NCI-H146 (cell line): ENCODE data around the gene ACVR2B.

Experiments used
- DNase-seq: peaks from one replicate; lab custom pipeline; 2025; lab: John Stamatoyannopoulos, UW

Gene ACVR2B

DNA sequence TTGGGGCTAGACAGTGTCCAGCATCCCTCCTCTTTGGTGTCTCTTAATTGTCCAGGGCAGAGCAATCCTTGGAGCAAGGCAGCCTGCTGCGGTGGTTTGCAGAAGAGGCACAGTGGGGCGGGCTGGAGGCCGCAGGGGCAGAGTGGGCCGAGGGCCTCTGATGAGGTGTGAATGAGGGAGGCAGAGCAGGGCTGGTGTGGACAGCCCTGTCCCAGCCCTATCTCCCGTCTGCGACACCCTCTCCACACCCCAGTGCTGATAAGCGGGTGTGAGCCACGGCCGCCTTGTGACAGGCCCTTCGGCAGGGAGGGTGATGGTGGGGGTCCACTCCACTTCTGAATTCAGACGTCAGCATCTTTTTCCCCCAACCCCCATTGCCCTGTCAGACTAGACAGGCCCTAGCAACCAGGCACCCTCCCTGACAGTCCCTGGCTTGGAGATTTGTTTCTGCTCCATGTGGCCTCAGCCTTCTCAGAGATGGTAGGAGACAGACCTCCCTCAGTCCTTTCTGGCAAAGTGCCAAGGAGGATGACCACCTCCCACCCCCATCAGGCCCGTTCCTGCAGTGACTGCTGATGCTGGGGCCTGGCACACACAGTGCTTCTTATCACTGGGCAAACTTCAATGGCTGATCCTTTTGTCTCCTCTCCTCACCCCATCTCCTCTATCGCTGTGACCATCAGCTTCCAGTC, 79.7 kb downstream of the ACVR2B start:
- no peak for DNase-seq

GRCh38 chr3:38534180-38534579, 80.5 kb downstream of the ACVR2B start:
- no peak for DNase-seq

GRCh38 chr3:38534604-38535003, 80.9 kb downstream of the ACVR2B start:
- DNase-seq, result no peak

- DNase-seq, result no peak
Measured at GRCh38 chr3:38536671-38537070, 83.0 kb downstream of the ACVR2B start.

GRCh38 chr3:38538773-38539353, 85.2 kb downstream of the ACVR2B start:
- DNase-seq, result no peak

DNA sequence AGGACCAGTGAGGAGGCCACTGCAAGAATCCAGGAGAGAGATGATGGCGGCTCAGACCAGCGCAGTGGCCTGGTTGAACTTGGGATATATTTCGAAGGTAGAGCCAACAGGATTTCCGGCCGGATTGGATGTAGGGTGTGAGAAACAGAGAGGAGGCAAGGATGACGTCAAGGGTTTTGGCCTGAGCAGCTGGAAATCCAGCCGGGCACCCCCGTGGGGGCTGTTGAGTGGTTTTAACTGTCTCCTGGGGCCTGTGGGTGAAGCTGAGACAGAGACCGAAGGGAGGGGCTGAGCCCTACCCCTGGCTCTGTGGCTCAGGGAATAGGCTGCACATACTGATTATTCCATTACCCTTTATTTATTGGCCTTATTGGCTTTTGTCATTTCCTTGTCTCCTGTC, 88.1 kb downstream of the ACVR2B start:
- no peak for DNase-seq
